ENCODE data around the gene PCBP2. TPM values are rescaled to one million over a fixed set of nuclear protein-coding genes. Genes with fewer than 3 reads are reported as not detected.
"Not testable (repeated sequence)": the region's sequence is repeated elsewhere in the genome, so short reads cannot be mapped to it uniquely, and the experiment has no call there.

The PCBP2 gene
- polyA plus RNA-seq, 3 donors: 79.6 to 588 (median 81.9) TPM

DNA sequence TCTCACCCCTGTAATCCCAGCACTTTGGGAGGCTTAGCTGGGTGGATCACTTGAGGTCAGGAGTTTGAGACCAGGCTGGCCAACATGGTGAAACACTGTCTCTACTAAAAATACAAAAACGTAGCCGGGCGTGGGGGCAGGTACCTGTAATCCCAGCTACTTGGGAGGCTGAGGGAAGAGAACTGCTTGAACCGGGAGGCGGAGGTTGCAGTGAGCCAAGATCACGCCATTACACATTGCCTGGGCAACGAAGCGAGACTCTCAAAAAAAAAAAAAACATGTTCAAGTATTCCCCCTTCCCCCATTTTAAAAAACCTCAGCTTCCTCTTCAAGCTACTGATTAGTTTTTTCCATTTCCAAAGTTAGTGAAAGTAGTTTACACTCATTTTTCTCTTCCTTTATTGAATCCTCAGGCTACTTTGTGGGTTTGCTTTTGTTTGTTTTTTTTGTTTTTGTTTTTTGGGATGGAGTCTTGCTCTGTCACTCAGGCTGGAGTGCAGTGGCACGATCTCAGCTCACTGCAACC lies 34.5 kb upstream of the PCBP2 start:
- Histone ChIP-seq H3K4me1 (ENCODE audit: control insufficient read depth in 1 of 2, insufficient read depth in 2 of 2, low read length in 2 of 2) (peaks cover 21 to 25% of the 10 kb centered on the region in 2 donors), H3K4me2 (replicated peaks; ENCODE audit: extremely low read depth, low read length, poor library complexity, severe bottlenecking) (peak overlapping the region; percentile 42), H3K4me3 (replicated peaks in 1 of 3; ENCODE audit: low read depth in 2 of 3, low read length in 3 of 3) (peak overlapping the region in 1 of 3 experiments; percentile 11), H3K36me3 (replicated peaks in 1 of 2; ENCODE audit: control insufficient read depth in 1 of 2, insufficient read depth in 2 of 2, low read length in 2 of 2) (peaks cover 15 to 20% of the 10 kb centered on the region in 2 donors), H4K20me1 (ENCODE audit: insufficient read depth, low read length) (peaks cover 23% of the 10 kb centered on the region), H3K27ac (ENCODE audit: low read depth in 1 of 2, low read length in 2 of 2) (peak overlapping the region; percentile 41 to 45)
- intact Hi-C loops (cut with micrococcal nuclease); H3K27me3 Mint-ChIP-seq (ENCODE audit: low read depth in 3 of 3); H3K27me3 ChIP-seq (ENCODE audit: control insufficient read depth in 2 of 2, insufficient read depth in 2 of 2, low read length in 2 of 2); H3K9me3 Mint-ChIP-seq; H3K9me3 ChIP-seq (replicated peaks in 1 of 2; ENCODE audit: control insufficient read depth in 1 of 2, insufficient read depth in 1 of 2, low read length in 2 of 2); H3K9ac ChIP-seq (ENCODE audit: insufficient read depth, low read length, poor library complexity, severe bottlenecking); H3K79me2 ChIP-seq (ENCODE audit: insufficient read depth, low read length); H2AFZ ChIP-seq (ENCODE audit: insufficient read depth, low read depth, low read length, poor library complexity, severe bottlenecking): not testable (repeated sequence)
- Mint-ChIP-seq H3K27ac (peak overlapping the region; percentile 84 to 95 (median 86)), H3K36me3 (peaks cover 18 to 24% of the 10 kb centered on the region in 2 donors), H3K4me1 (peaks cover 50% of the 10 kb centered on the region), H3K4me3 (peak overlapping the region; percentile 48 to 86)
- 50% methylated on average over 2 of the region's 9 CpGs for whole genome bisulfite sequencing (ENCODE audit: insufficient coverage)
- DNase-seq: peak; percentile 41 to 60 (median 56)

DNA sequence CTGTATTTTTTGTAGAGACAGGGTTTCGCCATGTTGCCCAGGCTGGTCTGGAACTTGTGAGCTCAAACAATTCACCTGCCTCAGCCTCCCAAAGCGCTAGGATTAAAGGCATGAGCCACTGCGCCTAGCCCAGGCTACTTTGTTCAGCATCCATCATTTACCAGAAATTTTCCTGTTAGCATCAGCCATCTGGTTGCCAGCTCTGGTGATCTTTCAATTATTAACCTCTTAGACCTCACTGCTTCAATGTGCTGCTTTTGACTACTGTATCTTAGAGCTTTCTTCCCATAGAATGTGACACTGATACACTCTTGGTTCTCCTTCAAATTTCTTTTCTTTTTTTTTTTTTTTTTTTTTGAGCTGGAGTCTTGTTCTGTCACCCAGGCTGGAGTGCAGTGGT lies 33.7 kb upstream of the PCBP2 start:
- intact Hi-C loops (cut with micrococcal nuclease): no loop called here
- H3K27ac Mint-ChIP-seq: peak overlapping the region in 6 of 7 donors; percentile 75 to 95 (median 86)

More for the DNA sequence above, 33.7 kb upstream of the PCBP2 start:
- H3K4me3 Mint-ChIP-seq: no peak overlapping the region
- H3K27me3 Mint-ChIP-seq (ENCODE audit: low read depth in 3 of 3): peaks cover 0 to 3% (median 1%) of the 10 kb centered on the region in 3 donors
- WGBS (ENCODE audit: insufficient coverage): 100% methylated on average over 3 of the region's 3 CpGs
- H4K20me1 ChIP-seq (ENCODE audit: insufficient read depth, low read length): peaks cover 15% of the 10 kb centered on the region
- H3K4me2 ChIP-seq (replicated peaks; ENCODE audit: extremely low read depth, low read length, poor library complexity, severe bottlenecking): no peak overlapping the region
- peaks cover 9 to 11% of the 10 kb centered on the region in 2 donors for H3K36me3 ChIP-seq (replicated peaks in 1 of 2; ENCODE audit: control insufficient read depth in 1 of 2, insufficient read depth in 2 of 2, low read length in 2 of 2)
- no peaks in the 10 kb centered on the region for H3K9me3 ChIP-seq (replicated peaks in 1 of 2; ENCODE audit: control insufficient read depth in 1 of 2, insufficient read depth in 1 of 2, low read length in 2 of 2)
- peaks cover 10 to 16% of the 10 kb centered on the region in 2 donors for H3K36me3 Mint-ChIP-seq
- H3K79me2 ChIP-seq (ENCODE audit: insufficient read depth, low read length): no peaks in the 10 kb centered on the region
- TF ChIP-seq, protein P1, sequence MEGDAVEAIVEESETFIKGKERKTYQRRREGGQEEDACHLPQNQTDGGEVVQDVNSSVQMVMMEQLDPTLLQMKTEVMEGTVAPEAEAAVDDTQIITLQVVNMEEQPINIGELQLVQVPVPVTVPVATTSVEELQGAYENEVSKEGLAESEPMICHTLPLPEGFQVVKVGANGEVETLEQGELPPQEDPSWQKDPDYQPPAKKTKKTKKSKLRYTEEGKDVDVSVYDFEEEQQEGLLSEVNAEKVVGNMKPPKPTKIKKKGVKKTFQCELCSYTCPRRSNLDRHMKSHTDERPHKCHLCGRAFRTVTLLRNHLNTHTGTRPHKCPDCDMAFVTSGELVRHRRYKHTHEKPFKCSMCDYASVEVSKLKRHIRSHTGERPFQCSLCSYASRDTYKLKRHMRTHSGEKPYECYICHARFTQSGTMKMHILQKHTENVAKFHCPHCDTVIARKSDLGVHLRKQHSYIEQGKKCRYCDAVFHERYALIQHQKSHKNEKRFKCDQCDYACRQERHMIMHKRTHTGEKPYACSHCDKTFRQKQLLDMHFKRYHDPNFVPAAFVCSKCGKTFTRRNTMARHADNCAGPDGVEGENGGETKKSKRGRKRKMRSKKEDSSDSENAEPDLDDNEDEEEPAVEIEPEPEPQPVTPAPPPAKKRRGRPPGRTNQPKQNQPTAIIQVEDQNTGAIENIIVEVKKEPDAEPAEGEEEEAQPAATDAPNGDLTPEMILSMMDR (IDR thresholded peaks at IDR 0.05): no peak
- H3K27ac ChIP-seq (ENCODE audit: low read depth in 1 of 2, low read length in 2 of 2): peak overlapping the region in 1 of 2 donors; percentile 19
- H3K9ac ChIP-seq (ENCODE audit: insufficient read depth, low read length, poor library complexity, severe bottlenecking): no peak overlapping the region
- no peaks in the 10 kb centered on the region for H3K9me3 Mint-ChIP-seq
- H3K4me1 Mint-ChIP-seq: peaks cover 43% of the 10 kb centered on the region
- H3K4me1 ChIP-seq (ENCODE audit: control insufficient read depth in 1 of 2, insufficient read depth in 2 of 2, low read length in 2 of 2): peaks cover 21 to 25% of the 10 kb centered on the region in 2 donors
- no peak overlapping the region for H2AFZ ChIP-seq (ENCODE audit: insufficient read depth, low read depth, low read length, poor library complexity, severe bottlenecking)
- H3K4me3 ChIP-seq (replicated peaks in 1 of 3; ENCODE audit: low read depth in 2 of 3, low read length in 3 of 3): no peak overlapping the region
- H3K27me3 ChIP-seq (ENCODE audit: control insufficient read depth in 2 of 2, insufficient read depth in 2 of 2, low read length in 2 of 2): no peaks in the 10 kb centered on the region
- DNase-seq: no peak

All from CD14-positive monocyte (primary cell).